ENCODE data around the gene ALK.

The ALK gene

GRCh38 chr2:29589440-29590103, 331.8 kb downstream of the ALK start:
- Histone ChIP-seq H3K4me1 (ENCODE audit: control insufficient read depth, insufficient read depth, low read length) (no peaks in the 10 kb centered on the region), H3K27me3 (replicated peaks; ENCODE audit: control insufficient read depth, insufficient read depth, low read length) (no peaks in the 10 kb centered on the region), H3K9ac (ENCODE audit: low read length) (no peak overlapping the region), H3K4me3 (ENCODE audit: low read length) (no peak overlapping the region), H3K36me3 (ENCODE audit: control insufficient read depth, insufficient read depth, low read length, severe bottlenecking) (no peaks in the 10 kb centered on the region), H3K9me3 (ENCODE audit: control insufficient read depth, low read length) (no peaks in the 10 kb centered on the region)
- DNase-seq (ENCODE audit: low read depth), result no peak

GRCh38 chr2:29587402-29588190, 333.8 kb downstream of the ALK start:
- Histone ChIP-seq H3K27me3 (replicated peaks; ENCODE audit: control insufficient read depth, insufficient read depth, low read length) (no peaks in the 10 kb centered on the region), H3K9me3 (ENCODE audit: control insufficient read depth, low read length) (no peaks in the 10 kb centered on the region)
- no peak for DNase-seq (ENCODE audit: low read depth)

GRCh38 chr2:29586919-29587318, 334.5 kb downstream of the ALK start:
- Histone ChIP-seq H3K27me3 (replicated peaks; ENCODE audit: control insufficient read depth, insufficient read depth, low read length) (no peaks in the 10 kb centered on the region), H3K4me3 (ENCODE audit: low read length) (no peak overlapping the region), H3K4me1 (ENCODE audit: control insufficient read depth, insufficient read depth, low read length) (peaks cover 4% of the 10 kb centered on the region), H3K9me3 (ENCODE audit: control insufficient read depth, low read length) (no peaks in the 10 kb centered on the region), H3K9ac (ENCODE audit: low read length) (no peak overlapping the region), H3K36me3 (ENCODE audit: control insufficient read depth, insufficient read depth, low read length, severe bottlenecking) (no peaks in the 10 kb centered on the region)
- DNase-seq (ENCODE audit: low read depth), result no peak

More at GRCh38 chr2:29587402-29588190, 333.8 kb downstream of the ALK start:
- H3K4me1 ChIP-seq (ENCODE audit: control insufficient read depth, insufficient read depth, low read length), result peaks cover 4% of the 10 kb centered on the region
- H3K9ac ChIP-seq (ENCODE audit: low read length), result no peak overlapping the region
- no peak overlapping the region for H3K4me3 ChIP-seq (ENCODE audit: low read length)
- H3K36me3 ChIP-seq (ENCODE audit: control insufficient read depth, insufficient read depth, low read length, severe bottlenecking), result no peaks in the 10 kb centered on the region

GRCh38 chr2:29583548-29584156, 337.7 kb downstream of the ALK start:
- no peaks in the 10 kb centered on the region for H3K9me3 ChIP-seq (ENCODE audit: control insufficient read depth, low read length)
- H3K4me1 ChIP-seq (ENCODE audit: control insufficient read depth, insufficient read depth, low read length), result peaks cover 4% of the 10 kb centered on the region
- H3K27me3 ChIP-seq (replicated peaks; ENCODE audit: control insufficient read depth, insufficient read depth, low read length), result peaks cover 10% of the 10 kb centered on the region
- H3K9ac ChIP-seq (ENCODE audit: low read length), result no peak overlapping the region
- no peak overlapping the region for H3K4me3 ChIP-seq (ENCODE audit: low read length)
- no peak for DNase-seq (ENCODE audit: low read depth)
- no peaks in the 10 kb centered on the region for H3K36me3 ChIP-seq (ENCODE audit: control insufficient read depth, insufficient read depth, low read length, severe bottlenecking)

- Histone ChIP-seq H3K9ac (ENCODE audit: low read length) (no peak overlapping the region), H3K36me3 (ENCODE audit: control insufficient read depth, insufficient read depth, low read length, severe bottlenecking) (no peaks in the 10 kb centered on the region), H3K4me3 (ENCODE audit: low read length) (no peak overlapping the region), H3K27me3 (replicated peaks; ENCODE audit: control insufficient read depth, insufficient read depth, low read length) (peaks cover 10% of the 10 kb centered on the region), H3K4me1 (ENCODE audit: control insufficient read depth, insufficient read depth, low read length) (peaks cover 4% of the 10 kb centered on the region), H3K9me3 (ENCODE audit: control insufficient read depth, low read length) (no peaks in the 10 kb centered on the region)
- DNase-seq (ENCODE audit: low read depth), result peak; percentile 52
Observed at GRCh38 chr2:29583104-29583503, 338.3 kb downstream of the ALK start.

- Histone ChIP-seq H3K9ac (ENCODE audit: low read length) (no peak overlapping the region), H3K36me3 (ENCODE audit: control insufficient read depth, insufficient read depth, low read length, severe bottlenecking) (no peaks in the 10 kb centered on the region), H3K4me1 (ENCODE audit: control insufficient read depth, insufficient read depth, low read length) (peaks cover 4% of the 10 kb centered on the region), H3K4me3 (ENCODE audit: low read length) (no peak overlapping the region), H3K9me3 (ENCODE audit: control insufficient read depth, low read length) (no peaks in the 10 kb centered on the region), H3K27me3 (replicated peaks; ENCODE audit: control insufficient read depth, insufficient read depth, low read length) (peaks cover 10% of the 10 kb centered on the region)
- DNase-seq (ENCODE audit: low read depth), result no peak
Observed at GRCh38 chr2:29582062-29582461, 339.3 kb downstream of the ALK start.

GRCh38 chr2:29580223-29580622, 341.2 kb downstream of the ALK start:
- Histone ChIP-seq H3K9ac (ENCODE audit: low read length) (no peak overlapping the region), H3K4me3 (ENCODE audit: low read length) (no peak overlapping the region), H3K4me1 (ENCODE audit: control insufficient read depth, insufficient read depth, low read length) (peaks cover 4% of the 10 kb centered on the region), H3K9me3 (ENCODE audit: control insufficient read depth, low read length) (no peaks in the 10 kb centered on the region), H3K36me3 (ENCODE audit: control insufficient read depth, insufficient read depth, low read length, severe bottlenecking) (no peaks in the 10 kb centered on the region), H3K27me3 (replicated peaks; ENCODE audit: control insufficient read depth, insufficient read depth, low read length) (peaks cover 15% of the 10 kb centered on the region)
- DNase-seq (ENCODE audit: low read depth), result peak; percentile 44

GRCh38 chr2:29579495-29580169, 341.8 kb downstream of the ALK start:
- DNase-seq (ENCODE audit: low read depth), result peak; percentile 10
- Histone ChIP-seq H3K4me1 (ENCODE audit: control insufficient read depth, insufficient read depth, low read length) (peaks cover 4% of the 10 kb centered on the region), H3K9ac (ENCODE audit: low read length) (no peak overlapping the region), H3K36me3 (ENCODE audit: control insufficient read depth, insufficient read depth, low read length, severe bottlenecking) (no peaks in the 10 kb centered on the region), H3K9me3 (ENCODE audit: control insufficient read depth, low read length) (no peaks in the 10 kb centered on the region), H3K4me3 (ENCODE audit: low read length) (no peak overlapping the region), H3K27me3 (replicated peaks; ENCODE audit: control insufficient read depth, insufficient read depth, low read length) (peaks cover 15% of the 10 kb centered on the region)

GRCh38 chr2:29578084-29578598, 343.2 kb downstream of the ALK start:
- no peaks in the 10 kb centered on the region for H3K36me3 ChIP-seq (ENCODE audit: control insufficient read depth, insufficient read depth, low read length, severe bottlenecking)
- H3K9me3 ChIP-seq (ENCODE audit: control insufficient read depth, low read length), result no peaks in the 10 kb centered on the region
- H3K27me3 ChIP-seq (replicated peaks; ENCODE audit: control insufficient read depth, insufficient read depth, low read length), result peaks cover 22% of the 10 kb centered on the region
- no peak for DNase-seq (ENCODE audit: low read depth)
- H3K9ac ChIP-seq (ENCODE audit: low read length), result no peak overlapping the region
- H3K4me3 ChIP-seq (ENCODE audit: low read length), result no peak overlapping the region
- no peaks in the 10 kb centered on the region for H3K4me1 ChIP-seq (ENCODE audit: control insufficient read depth, insufficient read depth, low read length)

- no peaks in the 10 kb centered on the region for H3K9me3 ChIP-seq (ENCODE audit: control insufficient read depth, low read length)
- no peaks in the 10 kb centered on the region for H3K36me3 ChIP-seq (ENCODE audit: control insufficient read depth, insufficient read depth, low read length, severe bottlenecking)
- no peaks in the 10 kb centered on the region for H3K4me1 ChIP-seq (ENCODE audit: control insufficient read depth, insufficient read depth, low read length)
- no peak for DNase-seq (ENCODE audit: low read depth)
- no peak overlapping the region for H3K4me3 ChIP-seq (ENCODE audit: low read length)
- H3K27me3 ChIP-seq (replicated peaks; ENCODE audit: control insufficient read depth, insufficient read depth, low read length), result peaks cover 22% of the 10 kb centered on the region
- H3K9ac ChIP-seq (ENCODE audit: low read length), result no peak overlapping the region
Observed at GRCh38 chr2:29576231-29576630, 345.2 kb downstream of the ALK start.

Data from adipocyte (in vitro differentiated cells).